Mucosa of descending colon (tissue), 3 donors: ENCODE results near the gene IL32. TPM values are rescaled to one million over a fixed set of nuclear protein-coding genes. Genes with fewer than 3 reads are reported as not detected.
"Not testable (repeated sequence)": the region's sequence is repeated elsewhere in the genome, so short reads cannot be mapped to it uniquely, and the experiment has no call there.

Source experiments
- ATAC-seq: fragments of 200-7000 bp; cut with Tn5 transposase; one replicate; pipeline ENCODE4 v1.9.1; 2020; ENCODE audit warnings: mild to moderate bottlenecking, moderate library complexity
- DNase-seq, 3 donors: peaks; one replicate each; pipeline ENCODE4 v3.0.0-alpha.2; 2020
- H3K36me3 ChIP-seq: fragments of 200-600 bp; one replicate; pipeline ENCODE4 v1.8.0; 2021; ENCODE audit warnings: low read depth, mild to moderate bottlenecking
- H3K4me1 ChIP-seq: fragments of 200-600 bp; one replicate; pipeline ENCODE4 v1.8.0; 2021; ENCODE audit warnings: low read depth, mild to moderate bottlenecking
- H3K4me3 ChIP-seq: fragments of 200-600 bp; one replicate; pipeline ENCODE4 v1.8.0; 2021; ENCODE audit warnings: mild to moderate bottlenecking
- H3K9me3 ChIP-seq: fragments of 200-600 bp; one replicate; pipeline ENCODE4 v1.8.0; 2021; ENCODE audit warnings: mild to moderate bottlenecking
- intact Hi-C, 2 donors: fragments of 100-400 bp; cut with DNase I in 1 of 2; cut with micrococcal nuclease in 1 of 2; formaldehyde crosslinking; loops; one replicate each; pipeline versions ENCODE4 v1.11.0 to v1.11.1; 2022; cut with DNase I, micrococcal nuclease
- total RNA-seq, 3 donors: library from RNA; stranded (reverse); fragmentation: NEBNext Ultra II Directional in 2 of 3; extraction: Animal tissue kit (Norgen Biotek cat#: 25700) in 2 of 3; gene quantifications; one replicate each; pipeline versions ENCODE4 v1.2.1 to v1.2.4, GENCODE V29; 2021 to 2023
- TF ChIP-seq, protein P1 (sequence below): fragments of 200-600 bp; IDR thresholded peaks from one replicate; pipeline ENCODE4 v1.8.0; 2022; ENCODE audit warnings: antibody characterized with exemption, mild to moderate bottlenecking
- donor health status: DM: no; HTN: no; CAD: no; lungs with moderate emphysema.
- donor health status: DM: no; HTN: no; CAD: no.
- donor health status: DM: no; HTN: yes; CAD: no.

IL32 gene
- total RNA-seq, 3 donors from 2014 or later, result 394 to 627 (median 413) TPM

DNA sequence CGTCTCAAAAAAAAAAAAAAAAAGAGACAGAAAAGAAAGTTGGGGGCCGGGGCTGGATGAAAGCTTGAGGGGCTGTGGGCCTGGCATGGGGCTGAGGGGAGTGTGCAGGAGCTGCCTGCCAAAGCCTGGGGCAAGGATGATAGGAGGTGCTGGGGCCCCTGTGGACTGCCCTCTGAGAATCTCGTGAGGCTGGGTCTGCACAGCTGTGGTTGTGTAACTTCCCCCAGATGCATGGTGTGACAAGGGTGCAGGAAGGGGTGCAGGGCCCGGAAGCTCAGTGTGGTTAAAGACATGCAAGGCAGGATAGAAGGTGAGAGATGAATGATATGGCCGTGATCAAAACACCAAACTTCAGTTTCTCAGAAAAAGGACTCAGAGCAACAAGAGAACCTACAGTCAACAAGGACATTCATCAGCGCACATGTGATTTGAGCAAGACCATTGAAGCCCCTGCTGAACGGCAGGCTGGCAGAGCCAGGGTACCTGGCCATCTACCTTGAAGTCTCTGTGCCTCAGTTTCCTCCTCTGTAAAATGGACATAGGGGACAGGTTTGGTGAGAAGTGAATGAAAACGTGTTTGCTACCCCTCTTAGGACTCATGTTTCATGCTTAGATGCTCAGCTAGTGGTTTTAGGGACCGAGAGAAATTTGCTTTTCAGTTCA is 9.6 kb downstream of the IL32 start:
- ATAC-seq (peak; percentile 81), DNase-seq (peak; percentile 56 to 85 (median 56))
- no peaks in the 10 kb centered on the region for H3K4me1 ChIP-seq
- no peaks in the 10 kb centered on the region for H3K36me3 ChIP-seq
- intact Hi-C loops, result no loop called here
- no peak overlapping the region for H3K4me3 ChIP-seq
- H3K9me3 ChIP-seq, result no peaks in the 10 kb centered on the region
- TF ChIP-seq, protein P1, sequence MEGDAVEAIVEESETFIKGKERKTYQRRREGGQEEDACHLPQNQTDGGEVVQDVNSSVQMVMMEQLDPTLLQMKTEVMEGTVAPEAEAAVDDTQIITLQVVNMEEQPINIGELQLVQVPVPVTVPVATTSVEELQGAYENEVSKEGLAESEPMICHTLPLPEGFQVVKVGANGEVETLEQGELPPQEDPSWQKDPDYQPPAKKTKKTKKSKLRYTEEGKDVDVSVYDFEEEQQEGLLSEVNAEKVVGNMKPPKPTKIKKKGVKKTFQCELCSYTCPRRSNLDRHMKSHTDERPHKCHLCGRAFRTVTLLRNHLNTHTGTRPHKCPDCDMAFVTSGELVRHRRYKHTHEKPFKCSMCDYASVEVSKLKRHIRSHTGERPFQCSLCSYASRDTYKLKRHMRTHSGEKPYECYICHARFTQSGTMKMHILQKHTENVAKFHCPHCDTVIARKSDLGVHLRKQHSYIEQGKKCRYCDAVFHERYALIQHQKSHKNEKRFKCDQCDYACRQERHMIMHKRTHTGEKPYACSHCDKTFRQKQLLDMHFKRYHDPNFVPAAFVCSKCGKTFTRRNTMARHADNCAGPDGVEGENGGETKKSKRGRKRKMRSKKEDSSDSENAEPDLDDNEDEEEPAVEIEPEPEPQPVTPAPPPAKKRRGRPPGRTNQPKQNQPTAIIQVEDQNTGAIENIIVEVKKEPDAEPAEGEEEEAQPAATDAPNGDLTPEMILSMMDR, result no peak

DNA sequence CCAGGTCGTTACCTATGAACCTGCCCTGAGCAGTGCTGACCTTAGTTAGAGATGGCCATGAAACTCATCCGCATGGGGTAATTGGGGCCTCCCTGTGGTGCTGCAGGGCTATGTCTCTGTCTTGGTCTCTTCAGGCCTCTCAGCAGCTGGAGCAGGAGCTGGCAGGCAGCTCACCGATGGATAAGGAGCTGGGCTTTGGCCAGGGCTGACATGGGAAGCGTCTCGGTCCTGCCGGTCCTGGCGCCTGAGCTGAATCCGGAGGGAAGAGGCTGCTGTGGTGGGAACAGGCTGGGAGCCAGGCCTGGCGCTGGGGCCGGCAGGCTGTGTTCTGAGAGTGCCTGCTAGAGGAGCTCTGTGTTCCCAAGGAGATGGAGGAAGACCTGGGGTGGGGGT is 10.1 kb downstream of the IL32 start:
- intact Hi-C loops, result no loop called here
- DNase-seq (peak in 2 of 3 donors; percentile 26 to 52), ATAC-seq (peak; percentile 14)
- no peaks in the 10 kb centered on the region for H3K36me3 ChIP-seq
- H3K4me1 ChIP-seq, result no peaks in the 10 kb centered on the region
- no peak overlapping the region for H3K4me3 ChIP-seq
- TF ChIP-seq, protein P1, result no peak
- H3K9me3 ChIP-seq, result no peaks in the 10 kb centered on the region

DNA sequence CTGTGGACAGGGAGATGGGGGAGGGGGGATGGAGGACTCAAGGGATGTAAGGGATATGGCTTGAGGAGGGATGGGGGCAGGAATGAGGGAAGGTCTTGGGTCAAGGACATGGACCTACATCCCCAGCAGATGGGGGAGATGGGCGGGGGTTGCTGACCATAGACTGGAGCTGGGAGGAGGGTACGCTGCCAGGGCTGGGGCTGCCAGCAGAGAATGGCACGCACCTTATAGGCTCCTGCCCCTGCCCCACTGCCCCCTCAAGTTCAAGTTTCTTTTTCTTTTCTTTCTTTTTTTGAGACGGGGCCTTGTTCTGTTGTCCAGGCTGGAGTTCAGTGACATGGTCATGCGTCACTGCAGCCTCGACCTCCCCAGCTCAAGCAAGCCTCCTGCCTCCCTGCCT is 10.5 kb downstream of the IL32 start:
- intact Hi-C loops, ATAC-seq, H3K4me1 ChIP-seq, H3K36me3 ChIP-seq, H3K4me3 ChIP-seq, H3K9me3 ChIP-seq: not testable (repeated sequence)
- DNase-seq, result peak in 2 of 3 donors; percentile 17 to 39

DNA sequence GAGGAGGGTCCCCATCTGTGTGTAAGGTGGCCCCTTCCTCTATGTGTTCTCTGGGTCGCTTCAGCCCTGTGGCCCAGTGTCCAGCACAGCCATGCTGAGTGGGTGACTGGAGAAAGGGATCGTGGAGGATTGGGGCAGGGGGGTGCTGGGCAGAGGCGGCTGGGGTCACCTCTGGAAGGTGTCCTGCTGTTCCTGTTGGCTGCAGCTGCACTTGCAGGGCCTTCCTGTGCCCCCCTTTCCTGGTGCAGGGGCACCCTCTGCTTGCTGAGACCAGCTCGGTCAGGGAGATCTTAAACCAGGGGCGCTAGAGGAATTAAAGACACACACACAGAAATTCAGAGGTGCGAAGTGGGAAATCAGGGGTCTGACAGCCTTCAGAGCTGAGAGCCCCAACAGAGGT is 11.1 kb downstream of the IL32 start:
- no peaks in the 10 kb centered on the region for H3K4me1 ChIP-seq
- ATAC-seq (no peak), DNase-seq (peak in 2 of 3 donors; percentile 18 to 43)
- intact Hi-C loops, result no loop called here
- TF ChIP-seq, protein P1, result no peak
- no peaks in the 10 kb centered on the region for H3K9me3 ChIP-seq
- H3K36me3 ChIP-seq, result no peaks in the 10 kb centered on the region
- H3K4me3 ChIP-seq, result no peak overlapping the region

DNA sequence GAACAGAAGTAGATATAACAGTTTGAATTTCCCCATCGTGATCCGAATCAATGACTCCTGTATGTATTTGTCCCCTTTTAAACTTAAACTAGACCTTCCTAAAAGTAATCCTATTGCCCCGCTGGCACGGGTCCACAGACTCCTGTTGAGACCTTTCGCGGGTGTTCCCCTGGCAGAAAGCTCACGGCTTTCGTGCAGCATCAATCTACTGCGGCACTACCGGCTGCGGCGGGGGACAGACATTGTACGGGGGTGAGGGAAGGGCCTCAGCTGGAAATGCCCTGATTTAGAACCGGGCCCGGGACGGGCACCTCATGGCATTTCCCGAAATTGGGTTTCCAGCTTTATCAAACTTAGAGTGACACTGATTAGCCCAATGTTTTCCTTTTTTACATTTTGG is 14.6 kb downstream of the IL32 start:
- Histone ChIP-seq H3K9me3 (no peaks in the 10 kb centered on the region), H3K4me3 (no peak overlapping the region), H3K36me3 (no peaks in the 10 kb centered on the region), H3K4me1 (no peaks in the 10 kb centered on the region)
- TF ChIP-seq, protein P1, result no peak
- intact Hi-C loops, result no loop called here
- DNase-seq (peak in 2 of 3 donors; percentile 10 to 43), ATAC-seq (no peak)

DNA sequence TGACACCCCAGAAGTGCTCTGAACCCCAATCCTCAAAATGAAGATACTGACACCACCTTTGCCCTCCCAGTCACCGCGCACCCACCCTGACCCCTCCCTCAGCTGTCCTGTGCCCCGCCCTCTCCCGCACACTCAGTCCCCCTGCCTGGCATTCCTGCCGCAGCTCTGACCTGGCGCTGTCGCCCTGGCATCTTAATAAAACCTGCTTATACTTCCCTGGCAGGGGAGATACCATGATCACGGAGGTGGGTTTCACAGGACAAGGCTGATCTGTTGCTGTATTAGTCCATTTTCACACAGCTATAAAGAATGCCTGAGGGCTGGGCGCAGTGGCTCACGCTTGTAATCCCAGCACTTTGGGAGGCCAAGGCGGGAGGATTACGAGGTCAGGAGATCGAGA is 16.5 kb downstream of the IL32 start:
- H3K36me3 ChIP-seq, H3K9me3 ChIP-seq, H3K4me1 ChIP-seq, ATAC-seq, H3K4me3 ChIP-seq, intact Hi-C loops: not testable (repeated sequence)
- DNase-seq, result peak in 2 of 3 donors; percentile 10 to 15

DNA sequence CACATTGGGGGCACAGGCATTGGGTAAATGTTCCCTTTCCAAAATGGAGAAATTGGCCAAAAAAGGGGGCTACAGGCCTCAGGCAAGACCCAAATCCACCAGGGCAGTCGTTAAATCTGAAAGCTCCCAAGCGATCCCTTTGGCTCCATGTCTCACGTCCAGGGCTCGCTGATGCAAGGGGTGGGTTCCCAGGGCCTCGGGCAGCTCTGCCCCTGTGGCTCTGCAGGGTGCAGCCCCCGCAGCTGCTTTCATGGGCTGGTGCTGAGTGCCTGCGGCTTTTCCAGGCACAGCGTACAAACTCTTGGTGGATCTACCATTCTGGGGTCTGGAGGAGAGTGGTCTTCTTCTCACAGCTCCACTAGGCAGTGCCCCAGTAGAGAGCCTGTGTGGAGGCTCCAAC is 18.0 kb downstream of the IL32 start:
- DNase-seq, result peak in 1 of 3 donors; percentile 27
- H3K4me3 ChIP-seq, H3K36me3 ChIP-seq, H3K9me3 ChIP-seq, H3K4me1 ChIP-seq, ATAC-seq, intact Hi-C loops: not testable (repeated sequence)
